Measurements from ENCODE around the gene KSR2. TPM values are rescaled to one million over a fixed set of nuclear protein-coding genes. Genes with fewer than 3 reads are reported as not detected.

Gene KSR2
- total and polyA plus RNA-seq, 7 donors = under 0.01 to 0.04 (median 0.02) TPM; not detected in 2

DNA sequence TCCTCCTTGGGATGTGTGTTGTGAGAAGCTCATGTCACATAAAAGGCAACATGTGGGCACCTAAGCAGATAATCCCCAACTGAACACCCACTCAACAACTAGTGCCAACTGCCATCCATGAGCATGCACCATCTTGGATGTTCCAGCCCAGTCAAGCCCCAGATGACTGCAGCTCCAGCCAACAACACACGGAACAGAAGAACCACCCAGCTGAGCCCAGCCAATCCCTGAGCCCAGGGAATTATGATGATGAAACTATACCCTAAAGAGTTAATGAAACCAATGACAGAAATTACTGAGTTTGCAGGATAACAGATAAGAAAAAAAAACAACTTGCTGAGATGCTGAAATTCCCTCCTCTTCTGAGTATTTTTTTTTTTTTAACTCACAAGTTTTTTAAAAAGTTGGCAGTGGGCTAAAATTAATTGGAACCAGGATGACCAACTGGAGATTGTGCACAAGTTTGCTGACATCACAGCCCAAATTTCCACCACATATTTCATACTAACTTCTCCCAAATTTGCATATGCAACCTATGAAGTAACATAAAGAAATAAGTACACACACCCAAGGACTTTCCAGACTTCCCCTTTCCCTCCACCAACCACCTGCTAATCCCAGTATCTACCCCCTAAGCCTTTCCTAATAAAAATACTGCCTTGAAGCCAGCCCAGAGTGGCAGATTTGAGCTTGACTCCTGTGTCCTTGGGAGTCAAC, 124.5 kb downstream of the KSR2 start:
- no peaks in the 10 kb centered on the region for H3K9me3 ChIP-seq
- intact Hi-C loops (cut with DNase I) = no loop called here
- ATAC-seq (no peak), DNase-seq (no peak)
- H3K36me3 ChIP-seq (ENCODE audit: insufficient read depth in 1 of 2, low read depth in 1 of 2) = no peaks in the 10 kb centered on the region
- H3K4me3 ChIP-seq = no peak overlapping the region
- TF ChIP-seq, protein P1, sequence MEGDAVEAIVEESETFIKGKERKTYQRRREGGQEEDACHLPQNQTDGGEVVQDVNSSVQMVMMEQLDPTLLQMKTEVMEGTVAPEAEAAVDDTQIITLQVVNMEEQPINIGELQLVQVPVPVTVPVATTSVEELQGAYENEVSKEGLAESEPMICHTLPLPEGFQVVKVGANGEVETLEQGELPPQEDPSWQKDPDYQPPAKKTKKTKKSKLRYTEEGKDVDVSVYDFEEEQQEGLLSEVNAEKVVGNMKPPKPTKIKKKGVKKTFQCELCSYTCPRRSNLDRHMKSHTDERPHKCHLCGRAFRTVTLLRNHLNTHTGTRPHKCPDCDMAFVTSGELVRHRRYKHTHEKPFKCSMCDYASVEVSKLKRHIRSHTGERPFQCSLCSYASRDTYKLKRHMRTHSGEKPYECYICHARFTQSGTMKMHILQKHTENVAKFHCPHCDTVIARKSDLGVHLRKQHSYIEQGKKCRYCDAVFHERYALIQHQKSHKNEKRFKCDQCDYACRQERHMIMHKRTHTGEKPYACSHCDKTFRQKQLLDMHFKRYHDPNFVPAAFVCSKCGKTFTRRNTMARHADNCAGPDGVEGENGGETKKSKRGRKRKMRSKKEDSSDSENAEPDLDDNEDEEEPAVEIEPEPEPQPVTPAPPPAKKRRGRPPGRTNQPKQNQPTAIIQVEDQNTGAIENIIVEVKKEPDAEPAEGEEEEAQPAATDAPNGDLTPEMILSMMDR (IDR thresholded peaks at IDR 0.05) = no peak
- 65 to 77% (median 77%) methylated on average over 1 of the region's 1 CpG for WGBS, 3 donors
- H3K27me3 ChIP-seq (ENCODE audit: insufficient read depth in 3 of 3, low read length in 2 of 3) = peaks cover 0 to 26% (median 3%) of the 10 kb centered on the region in 3 donors
- H3K27ac ChIP-seq = no peak overlapping the region
- no peaks in the 10 kb centered on the region for H3K4me1 ChIP-seq

DNA sequence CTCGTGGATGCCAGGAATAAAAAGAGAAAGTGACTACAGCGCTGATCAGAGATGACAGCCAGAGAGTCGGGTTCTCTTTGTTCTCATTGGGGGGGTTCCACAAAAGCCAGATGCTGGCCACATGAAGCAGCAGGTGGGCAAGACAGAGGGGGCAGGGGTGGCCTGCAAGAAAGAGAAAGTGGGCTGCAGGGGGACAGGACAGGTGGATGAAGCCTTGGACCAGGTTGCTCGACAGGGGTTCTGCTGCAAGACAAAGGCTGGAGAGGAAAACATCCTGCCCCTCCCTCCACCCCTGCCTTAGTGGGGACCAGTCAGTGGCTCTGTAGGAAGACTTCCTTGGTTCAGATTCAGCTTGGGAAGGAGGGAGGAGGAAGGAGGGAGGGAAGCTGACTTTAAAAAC, 126.2 kb downstream of the KSR2 start:
- WGBS, 3 donors = 39 to 46% (median 45%) methylated on average over 4 of the region's 4 CpGs
- Histone ChIP-seq H3K36me3 (ENCODE audit: insufficient read depth in 1 of 2, low read depth in 1 of 2) (no peaks in the 10 kb centered on the region), H3K4me1 (no peaks in the 10 kb centered on the region), H3K27ac (no peak overlapping the region), H3K27me3 (ENCODE audit: insufficient read depth in 3 of 3, low read length in 2 of 3) (peaks cover 0 to 27% (median 3%) of the 10 kb centered on the region in 3 donors), H3K9me3 (no peaks in the 10 kb centered on the region), H3K4me3 (no peak overlapping the region)
- no peak for ATAC-seq
- TF ChIP-seq, protein P1 (IDR thresholded peaks at IDR 0.05) = no peak
- no peak for DNase-seq
- intact Hi-C loops (cut with DNase I) = no loop called here

DNA sequence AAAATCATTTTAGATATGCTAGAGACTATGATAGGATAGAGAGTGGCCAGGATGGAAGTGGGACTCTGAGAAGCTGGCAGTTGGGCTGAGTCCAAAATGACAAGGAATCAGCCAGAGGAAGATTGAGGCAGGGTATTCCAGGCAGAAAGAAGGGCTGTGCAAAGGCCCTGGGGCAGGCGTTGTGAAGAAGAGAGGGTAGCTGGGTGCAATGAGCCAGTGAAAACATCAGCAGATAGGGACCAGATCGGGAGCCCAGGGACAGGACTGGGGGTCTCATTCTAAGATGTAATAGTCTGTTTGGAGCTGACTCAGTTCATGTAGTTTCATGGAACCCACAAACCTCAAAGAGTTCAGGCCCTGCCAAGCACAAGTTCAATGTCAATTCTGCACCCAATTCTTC, 126.6 kb downstream of the KSR2 start:
- WGBS, 3 donors = 82 to 97% (median 85%) methylated on average over 2 of the region's 2 CpGs
- Histone ChIP-seq H3K9me3 (no peaks in the 10 kb centered on the region), H3K27ac (no peak overlapping the region), H3K27me3 (ENCODE audit: insufficient read depth in 3 of 3, low read length in 2 of 3) (peaks cover 0 to 27% (median 3%) of the 10 kb centered on the region in 3 donors), H3K4me3 (no peak overlapping the region), H3K36me3 (ENCODE audit: insufficient read depth in 1 of 2, low read depth in 1 of 2) (no peaks in the 10 kb centered on the region), H3K4me1 (no peaks in the 10 kb centered on the region)
- DNase-seq (no peak), ATAC-seq (no peak)
- TF ChIP-seq, protein P1 (IDR thresholded peaks at IDR 0.05) = no peak
- intact Hi-C loops (cut with DNase I) = no loop called here

DNA sequence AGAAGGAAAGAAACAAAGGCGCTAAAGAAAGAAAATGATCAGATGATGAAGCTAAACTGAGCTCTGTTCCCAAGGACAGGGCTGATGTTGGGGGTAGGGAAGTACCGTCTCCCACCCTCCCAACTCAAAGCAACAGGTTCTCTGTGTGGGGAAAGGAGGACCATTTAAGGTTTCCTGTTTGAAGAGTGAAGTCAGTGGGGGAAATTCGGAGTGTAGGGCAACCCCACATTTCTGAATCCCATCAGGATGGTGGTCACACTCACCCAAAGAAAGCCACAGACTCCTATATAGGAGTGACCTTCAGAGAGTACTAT, 131.1 kb downstream of the KSR2 start:
- Histone ChIP-seq H3K4me3 (no peak overlapping the region), H3K4me1 (no peaks in the 10 kb centered on the region), H3K27ac (no peak overlapping the region), H3K27me3 (ENCODE audit: insufficient read depth in 3 of 3, low read length in 2 of 3) (peaks cover 0 to 24% (median 2%) of the 10 kb centered on the region in 3 donors), H3K9me3 (no peaks in the 10 kb centered on the region), H3K36me3 (ENCODE audit: insufficient read depth in 1 of 2, low read depth in 1 of 2) (no peaks in the 10 kb centered on the region)
- WGBS, 3 donors = 55 to 58% (median 56%) methylated on average over 3 of the region's 3 CpGs
- DNase-seq = no peak
- TF ChIP-seq, protein P1 (IDR thresholded peaks at IDR 0.05) = no peak
- ATAC-seq = no peak
- intact Hi-C loops (cut with DNase I) = loop anchor here (1.0 to 10.0 kb wide), 8 partner anchors 155 to 625 kb away; no protein-coding TSS in a partner anchor

Data from psoas muscle (tissue), 8 donors.